GM19372 (cell line): ENCODE measurements around the gene FOXK2.

ENCODE experiments used
- ATAC-seq: cut with Tn5 transposase; IDR thresholded peaks from one replicate; pipeline ENCODE4 v1.9.1; 2021; ENCODE audit warnings: mild to moderate bottlenecking, low read depth, moderate library complexity; ENCODE audit not compliant: unreplicated experiment

The FOXK2 gene

DNA sequence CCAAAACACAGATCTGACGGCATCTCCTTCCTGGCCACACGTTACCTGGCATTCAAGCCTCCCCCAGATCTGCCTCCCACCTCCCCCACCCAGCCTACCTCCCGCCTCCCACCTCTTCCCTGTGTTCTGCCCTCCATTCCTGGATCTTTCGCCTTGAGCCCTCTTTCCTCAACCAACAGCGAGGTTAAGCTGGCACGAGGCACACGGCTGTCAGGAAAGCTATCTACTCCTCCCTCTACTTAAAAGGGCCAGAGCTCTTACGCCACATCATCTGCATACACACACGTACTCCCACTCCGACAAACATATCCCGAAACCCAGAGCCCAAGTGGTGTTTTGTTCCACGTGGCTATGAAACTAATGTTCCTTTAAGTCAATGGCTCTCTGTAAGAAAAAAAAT lies 110.7 kb downstream of the FOXK2 start:
- ATAC-seq, result no peak

DNA sequence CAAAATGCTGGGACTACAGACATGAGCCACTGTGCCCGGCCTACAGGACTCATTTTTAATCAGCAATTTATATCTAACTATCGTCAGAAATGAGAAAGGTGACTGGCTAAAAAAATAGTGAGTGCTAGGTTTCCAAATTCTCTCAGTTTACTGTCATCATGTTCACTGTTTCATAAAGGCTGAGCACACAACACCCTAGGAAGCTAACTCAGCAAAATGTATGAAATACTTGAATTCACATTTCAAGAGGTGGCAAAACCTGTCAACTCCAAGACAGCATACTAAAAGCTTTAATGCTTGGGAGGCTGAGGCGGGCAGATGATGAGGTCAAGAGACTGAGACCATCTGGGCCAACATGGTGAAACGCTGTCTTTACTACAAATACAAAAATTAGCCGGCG lies 112.0 kb downstream of the FOXK2 start:
- ATAC-seq, result no peak

DNA sequence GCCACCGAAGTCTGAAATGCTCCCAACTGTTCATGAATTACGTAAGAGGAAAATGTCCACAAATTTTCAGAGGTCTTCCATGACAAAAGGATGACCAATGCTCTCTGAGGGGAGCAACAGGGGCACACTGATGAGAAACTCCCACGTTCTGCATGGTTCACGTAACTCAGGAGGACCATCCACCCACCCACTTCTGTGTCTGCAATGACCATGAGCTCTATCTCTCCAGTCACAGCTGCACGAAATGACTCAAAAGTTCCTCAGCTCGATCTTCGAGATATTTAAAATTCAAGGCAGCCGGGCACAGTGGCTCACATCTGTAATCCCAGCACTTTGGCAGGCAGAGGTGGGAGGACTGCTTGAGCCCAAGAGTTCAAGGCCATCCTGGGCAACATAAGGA lies 112.9 kb downstream of the FOXK2 start:
- no peak for ATAC-seq

DNA sequence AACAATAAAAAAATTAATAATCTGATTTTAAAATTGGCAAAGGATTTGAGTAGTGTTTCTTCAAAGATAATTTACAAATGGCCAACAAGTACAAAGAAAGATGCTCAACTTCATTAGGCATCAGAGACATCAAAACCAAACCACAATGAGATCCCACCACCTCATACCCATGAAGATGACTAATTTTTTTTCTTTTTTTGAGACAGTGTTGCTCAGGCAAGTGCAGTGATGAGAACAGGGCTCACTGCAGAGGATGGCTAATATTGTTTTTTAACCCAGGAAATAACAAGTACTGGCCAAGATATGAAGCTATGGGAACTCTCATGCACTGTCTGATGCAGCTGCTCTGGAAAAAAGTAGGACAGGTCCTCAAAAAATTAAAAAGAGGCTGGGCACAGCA lies 113.8 kb downstream of the FOXK2 start:
- ATAC-seq, result no peak

DNA sequence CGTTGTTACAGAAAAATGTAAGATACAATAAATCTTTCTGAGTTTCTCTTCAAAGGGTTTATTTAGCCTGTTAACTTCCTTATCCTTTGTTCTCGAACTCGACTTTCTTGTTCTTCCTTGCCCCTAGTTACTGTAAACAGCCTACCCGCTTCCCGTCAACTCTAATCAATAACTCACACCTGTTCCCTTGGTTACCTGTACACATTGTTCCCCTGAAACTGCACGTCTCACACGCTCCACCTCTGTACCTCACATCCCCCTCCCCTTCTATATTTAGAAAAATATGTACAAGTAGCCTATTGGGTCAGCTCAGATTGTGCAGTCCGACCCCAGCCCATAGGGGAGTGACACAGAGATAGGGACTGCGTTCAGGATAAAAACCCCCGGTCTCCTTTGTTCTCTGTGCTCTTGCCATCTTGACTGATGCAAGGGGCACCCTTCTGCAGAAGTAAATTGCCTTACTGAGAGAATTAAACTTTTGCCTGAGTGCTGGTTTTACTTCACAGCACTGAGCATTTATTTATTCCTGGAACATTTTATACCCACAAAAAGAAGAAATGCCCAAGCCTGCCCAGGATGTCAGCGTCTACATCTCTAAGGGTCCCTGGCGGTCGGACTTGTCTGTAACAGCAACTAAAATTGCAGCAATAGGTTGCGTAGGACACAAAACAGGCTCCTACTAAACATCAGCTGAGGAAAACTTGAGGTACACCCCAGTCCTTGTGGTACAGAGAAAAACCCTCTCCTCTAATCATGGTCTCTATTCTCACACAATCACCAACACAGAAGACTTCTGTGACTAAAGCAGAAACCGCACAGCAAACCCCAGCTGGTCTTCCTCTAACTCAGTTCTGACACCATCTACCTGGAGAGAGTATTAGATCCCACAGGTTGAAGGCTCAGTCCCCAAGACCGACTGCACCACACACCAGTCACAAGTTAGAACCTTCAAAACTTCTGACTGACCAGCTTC lies 117.4 kb downstream of the FOXK2 start:
- no peak for ATAC-seq

DNA sequence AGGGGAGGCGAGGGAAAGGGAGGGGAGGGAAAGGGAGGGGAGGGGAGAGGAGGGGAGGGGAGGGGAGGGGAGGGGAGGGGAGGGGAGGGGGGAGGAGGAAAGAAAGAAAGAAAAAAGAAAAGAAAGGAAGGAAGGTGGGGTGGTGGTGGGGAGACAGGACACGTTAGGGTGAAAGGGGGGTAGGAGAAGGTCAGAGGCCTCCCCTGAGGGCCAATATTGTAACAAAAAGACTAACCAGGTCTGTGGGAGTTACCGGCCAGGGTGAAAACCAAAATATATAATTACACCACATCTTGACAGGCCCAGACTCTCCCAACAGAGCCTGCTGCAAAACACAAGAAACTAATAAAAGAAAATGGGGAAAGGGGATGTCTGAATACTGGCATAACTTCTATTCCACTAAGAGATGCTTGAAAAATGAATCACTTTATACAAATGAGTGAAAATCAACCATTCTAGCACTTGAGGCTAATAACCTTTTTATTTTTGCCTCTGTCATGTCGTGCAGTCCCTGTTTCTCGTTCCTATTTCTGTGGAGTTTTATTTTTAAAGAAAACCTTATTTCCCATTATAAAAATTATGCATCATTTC lies 118.7 kb downstream of the FOXK2 start:
- ATAC-seq, result no peak

DNA sequence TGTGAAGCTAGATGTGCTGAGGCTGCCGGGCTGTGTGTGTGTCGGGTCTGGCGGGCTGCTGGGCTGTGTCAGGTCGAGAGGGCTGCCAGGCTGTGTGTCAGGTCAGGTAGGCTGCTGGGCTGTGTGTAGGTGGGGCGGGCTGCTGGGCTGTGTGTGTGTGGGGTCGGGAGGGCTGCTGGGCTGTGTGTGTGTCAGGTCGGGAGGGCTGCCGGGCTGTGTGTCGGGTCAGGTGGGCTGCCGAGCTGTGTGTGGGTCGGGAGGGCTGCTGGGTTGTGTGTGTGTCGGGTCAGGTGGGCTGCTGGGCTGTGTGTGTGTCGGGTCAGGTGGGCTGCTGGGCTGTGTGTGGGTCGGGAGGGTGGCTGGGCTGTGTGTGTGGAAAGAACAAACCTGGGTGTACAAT lies 120.1 kb downstream of the FOXK2 start:
- no peak for ATAC-seq

DNA sequence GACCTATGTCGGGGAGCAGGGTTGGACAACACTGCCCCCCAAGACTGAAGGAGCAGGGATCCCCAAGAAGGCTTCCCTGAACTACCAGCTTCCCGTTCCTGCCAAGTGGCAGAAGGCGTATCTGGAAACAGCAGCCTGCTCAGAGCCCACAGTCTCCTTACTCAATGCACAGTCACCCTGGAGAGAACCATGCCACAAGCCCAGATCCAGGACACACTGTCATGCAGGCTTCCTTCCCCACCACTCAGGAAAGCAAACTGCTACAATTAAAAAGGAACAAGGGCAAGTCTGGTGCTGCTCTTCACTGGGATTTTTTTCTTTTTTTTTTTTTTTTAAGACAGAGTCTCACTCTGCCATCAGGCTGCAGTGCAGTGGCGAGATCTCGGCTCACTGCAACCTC lies 120.5 kb downstream of the FOXK2 start:
- no peak for ATAC-seq

DNA sequence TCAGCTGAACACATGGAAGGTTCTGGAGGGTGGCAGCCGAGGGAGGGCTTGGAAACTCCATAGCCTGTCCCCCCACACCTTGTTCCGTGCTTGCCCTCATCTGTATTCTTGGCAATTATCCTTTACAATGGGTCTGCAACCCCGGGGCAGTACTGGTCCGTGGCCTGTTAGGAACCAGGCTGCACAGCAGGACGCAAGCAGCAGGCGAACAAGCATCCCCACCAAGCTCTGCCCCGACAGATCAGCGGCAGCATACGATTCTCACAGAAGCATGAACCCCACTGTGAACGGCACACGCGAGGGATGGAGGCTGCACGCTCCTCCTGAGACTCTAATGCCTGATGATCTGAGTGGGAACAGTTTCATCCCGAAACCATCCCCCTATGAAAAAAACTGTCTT lies 122.5 kb downstream of the FOXK2 start:
- no peak for ATAC-seq

DNA sequence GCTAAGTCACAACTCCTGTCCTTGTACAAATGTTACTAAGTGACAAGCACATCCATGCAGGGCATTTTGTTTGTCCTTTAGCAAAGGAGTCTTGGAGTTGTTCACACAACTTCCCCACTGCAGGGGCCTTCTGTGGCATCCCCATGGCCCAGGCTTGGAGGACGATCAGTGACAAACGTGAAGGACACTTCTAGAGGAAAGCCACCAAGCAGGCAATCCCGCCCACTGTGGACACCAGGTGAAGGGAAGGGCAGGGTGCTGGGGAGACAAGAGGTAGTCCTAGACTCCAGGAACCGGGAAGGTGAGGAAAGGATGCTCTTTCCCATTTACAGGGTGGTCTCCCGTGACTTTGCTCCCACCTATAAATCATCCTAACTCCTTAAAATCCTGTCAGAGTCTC lies 124.6 kb downstream of the FOXK2 start:
- no peak for ATAC-seq

DNA sequence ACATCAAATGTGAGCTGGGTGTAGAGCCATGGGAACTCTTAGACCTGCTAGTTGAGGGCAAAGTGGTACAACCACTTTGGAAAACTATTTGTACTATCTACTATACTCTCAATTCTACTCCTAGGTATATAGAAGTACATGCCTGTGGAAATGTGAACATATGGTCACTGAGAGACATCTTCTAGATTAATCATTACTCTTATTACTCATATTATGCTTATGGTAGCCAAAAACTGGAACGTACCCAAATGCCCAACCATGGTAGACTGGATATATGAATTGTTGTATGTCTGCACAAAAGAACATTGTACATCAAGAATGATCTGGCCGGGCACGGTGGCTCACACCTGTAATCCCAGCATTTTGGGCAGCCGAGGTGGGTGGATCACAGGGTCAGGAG lies 126.0 kb downstream of the FOXK2 start:
- ATAC-seq, result no peak

DNA sequence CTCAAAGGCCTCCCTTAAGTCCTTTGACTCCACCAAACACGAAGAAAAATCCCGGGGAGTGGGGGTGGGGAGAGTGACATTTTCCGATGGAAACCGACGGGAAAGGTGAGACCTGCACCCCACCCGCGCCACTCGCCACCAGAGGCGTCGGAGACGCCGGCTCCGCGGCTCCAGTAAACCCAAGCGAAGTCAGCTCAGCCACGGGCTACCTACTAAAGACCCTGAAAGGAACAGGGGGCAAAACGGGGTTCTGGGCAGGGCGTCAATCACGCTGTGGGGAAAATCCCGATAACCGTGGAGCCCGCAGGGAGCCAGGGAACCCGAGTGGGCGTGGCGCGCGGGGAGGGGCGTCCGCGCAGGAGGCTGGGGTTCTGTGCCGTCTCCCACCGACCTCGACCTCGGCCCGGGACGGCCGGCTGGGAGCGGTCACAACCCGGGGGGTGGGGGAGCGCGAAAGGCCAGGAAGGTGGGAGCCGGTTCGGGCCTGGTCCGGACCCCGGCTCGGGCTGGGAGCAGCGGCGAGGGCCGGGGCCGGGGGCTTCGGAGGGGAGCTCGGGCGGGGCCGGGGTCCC lies 128.1 kb downstream of the FOXK2 start:
- peak; percentile 44 for ATAC-seq

DNA sequence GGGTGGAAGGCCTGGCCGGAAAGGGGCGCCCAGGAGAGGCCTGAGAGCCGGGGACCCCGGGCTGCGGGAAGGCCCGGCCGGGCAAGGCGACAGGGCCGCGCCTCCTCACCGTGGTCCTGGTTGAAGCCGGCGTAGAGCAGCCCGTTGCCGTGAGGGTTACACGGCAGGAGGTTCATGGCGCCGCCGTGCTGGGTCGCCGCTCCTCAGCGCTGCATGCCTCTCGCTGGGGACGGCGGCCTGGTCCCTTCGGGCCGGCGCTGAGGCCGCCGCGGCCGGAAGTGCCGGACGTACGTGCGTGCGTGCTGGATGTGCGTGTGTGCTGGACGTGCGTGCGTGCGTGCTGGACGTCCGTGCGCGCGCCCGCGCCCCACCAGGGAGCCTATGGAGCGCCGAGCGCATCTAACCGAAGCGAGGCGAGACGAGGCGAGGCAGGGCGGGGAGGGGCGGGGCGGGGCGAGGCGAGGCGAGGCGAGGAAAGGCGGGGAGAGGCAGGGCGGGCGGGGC lies 128.7 kb downstream of the FOXK2 start, which contains the start of gene WDR45B:
WDR45B (minus strand) TSS at position 280 of the 504 bp plus-strand sequence; CDS start at position 176, 104 bp downstream.
- peak; percentile 81 for ATAC-seq

DNA sequence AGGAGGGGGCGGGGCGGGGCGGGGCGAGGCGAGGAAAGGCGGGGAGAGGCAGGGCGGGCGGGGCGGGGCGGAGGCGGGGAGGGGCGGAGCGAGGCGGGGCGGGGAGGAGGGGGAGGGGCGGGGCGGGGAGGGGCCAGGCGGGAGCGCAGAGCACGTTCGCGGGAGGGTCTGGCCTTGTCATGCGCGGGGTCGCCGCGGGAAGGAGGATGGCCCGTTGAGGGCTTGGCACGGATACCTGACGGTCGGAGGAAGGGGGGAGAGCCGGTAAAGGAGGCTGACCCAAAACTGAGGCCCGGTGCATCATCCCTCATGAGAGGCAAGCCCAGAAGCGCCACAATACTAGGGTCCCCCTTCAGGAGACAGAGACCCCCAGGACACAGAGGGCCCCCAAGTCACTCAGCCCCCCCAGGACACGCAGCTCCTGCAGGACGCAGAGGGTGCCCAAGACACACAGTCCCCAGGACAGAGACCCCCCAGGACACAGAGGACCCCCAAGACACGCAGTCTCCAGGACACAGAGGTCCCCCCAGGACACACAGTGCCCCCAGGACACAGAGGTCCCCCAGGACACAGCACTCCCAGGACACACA lies 129.3 kb downstream of the FOXK2 start:
- ATAC-seq, result no peak

DNA sequence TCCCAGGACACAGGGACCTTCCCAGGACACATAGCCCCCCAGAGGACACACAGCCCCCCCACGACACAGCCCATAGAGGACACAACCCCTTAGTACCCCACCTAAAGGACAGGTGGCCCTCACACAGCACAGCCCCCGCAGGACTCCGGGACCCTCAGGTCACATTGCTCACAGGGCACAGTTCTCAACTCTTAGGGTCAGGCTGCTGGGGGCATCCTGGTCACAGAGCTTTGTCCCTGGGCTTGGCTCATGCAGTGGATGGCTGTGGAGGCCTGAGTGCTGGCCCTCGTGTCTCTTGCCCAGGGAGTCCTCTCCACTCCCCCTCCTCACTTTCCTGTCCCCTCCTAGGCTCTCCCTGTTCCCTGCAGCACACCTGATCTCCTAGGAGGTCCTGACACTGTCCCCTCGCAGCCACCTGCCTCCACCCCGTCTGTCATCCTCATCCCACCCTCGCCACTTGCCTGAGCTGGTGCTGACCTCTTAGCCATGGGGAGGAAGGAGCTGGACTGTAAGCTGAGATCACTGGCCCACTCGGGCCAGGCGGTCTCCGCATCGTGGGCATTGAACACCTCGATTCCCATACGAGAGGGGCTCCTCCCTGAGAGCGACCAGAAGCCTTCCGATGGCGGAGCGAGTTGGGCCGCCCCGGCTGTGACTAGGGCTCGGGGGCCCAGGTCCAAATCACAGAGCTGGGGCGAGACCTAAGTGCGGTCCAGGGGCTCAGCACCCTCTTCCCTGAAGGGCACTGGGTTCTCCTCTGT lies 130.1 kb downstream of the FOXK2 start:
- no peak for ATAC-seq

DNA sequence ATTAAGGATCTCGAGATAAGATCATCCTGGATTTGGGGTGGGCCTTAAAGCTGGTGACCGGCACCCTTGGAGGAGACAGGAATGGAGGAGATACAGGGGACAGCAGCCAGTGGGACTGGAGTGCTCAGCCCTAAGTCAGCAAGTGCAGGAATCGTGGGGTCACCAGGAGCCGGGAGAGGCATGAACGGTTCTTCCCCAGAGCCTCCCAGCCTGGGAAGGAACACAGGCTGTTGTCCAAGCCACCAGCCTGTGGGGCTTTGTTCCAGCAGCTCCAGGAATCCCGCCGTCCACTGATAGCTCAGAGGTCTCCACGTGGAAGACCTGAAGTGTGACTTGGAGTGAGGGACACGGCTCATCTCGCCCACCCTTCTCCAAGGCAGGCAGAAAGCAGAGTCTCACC lies 131.2 kb downstream of the FOXK2 start:
- no peak for ATAC-seq

DNA sequence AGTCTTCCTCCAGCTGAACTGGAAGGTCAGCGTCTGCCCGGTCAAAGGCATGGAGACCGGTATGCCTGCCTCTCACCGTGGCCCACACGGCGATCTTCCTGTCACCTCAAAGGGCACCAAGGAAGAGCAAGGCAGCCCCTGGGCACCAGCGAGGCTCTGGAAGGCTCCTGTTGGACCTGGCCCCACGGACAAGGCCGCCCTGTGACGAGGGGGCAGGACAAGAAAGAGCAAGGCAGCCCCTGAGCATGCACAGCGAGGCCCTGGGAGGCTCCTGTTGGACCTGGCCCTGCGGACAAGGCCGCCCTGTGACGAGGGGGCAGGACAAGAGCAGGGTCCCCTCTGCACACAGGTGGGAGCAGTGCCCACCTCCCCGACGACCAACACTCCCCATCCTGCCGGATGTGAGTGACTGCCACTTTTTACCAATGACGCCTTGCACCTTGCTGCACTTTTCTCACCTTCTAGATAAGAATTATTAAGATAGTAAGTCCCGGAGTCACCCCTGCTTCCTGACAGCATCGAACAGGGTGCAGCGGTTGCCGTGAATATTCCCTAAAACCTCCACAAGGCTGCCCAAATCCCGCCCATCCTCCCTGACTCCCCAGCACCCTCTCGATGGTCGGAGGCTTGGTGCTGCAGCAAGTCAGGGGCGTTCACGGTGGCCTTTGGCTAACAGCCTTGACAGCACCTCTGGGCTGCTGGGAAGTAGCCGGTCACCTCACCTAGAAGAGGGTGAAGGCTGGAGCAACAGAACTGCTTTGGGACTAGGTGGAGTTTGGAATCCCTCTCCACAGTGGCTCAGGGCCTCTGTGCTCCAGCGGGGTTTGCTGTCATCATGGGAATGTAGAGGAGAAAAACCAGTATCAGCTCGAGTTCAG lies 134.4 kb downstream of the FOXK2 start:
- no peak for ATAC-seq
